Kidney epithelial cell (primary cell): Measurements from ENCODE around the gene PML. TPM values are rescaled to one million over a fixed set of nuclear protein-coding genes. Genes with fewer than 3 reads are reported as not detected.

Experiments
- DNase-seq: peaks from one replicate; pipeline ENCODE4 v3.0.0-alpha.2; 2010; ENCODE audit warnings: low read depth
- H3K27me3 ChIP-seq: 2 replicates; pipeline ENCODE4 v1.6.0; 2011; ENCODE audit warnings: low read length; ENCODE audit not compliant: control insufficient read depth, insufficient read depth
- H3K36me3 ChIP-seq: 2 replicates; pipeline ENCODE4 v1.5.1; 2011; ENCODE audit warnings: low read length; ENCODE audit not compliant: control insufficient read depth, insufficient read depth
- H3K4me3 ChIP-seq: 2 replicates; pipeline ENCODE4 v1.5.1; 2011; ENCODE audit warnings: low read depth, mild to moderate bottlenecking, control low read depth, low read length
- total RNA-seq: library from RNA; depleted of rRNA; stranded (reverse); fragments of >200 nt; gene quantifications from 2 replicates; pipeline ENCODE4 v1.2.3, GENCODE V29; 2015
- TF ChIP-seq, protein P1 (sequence below): IDR thresholded peaks from 2 replicates; pipeline ENCODE4 v1.5.1; 2011; ENCODE audit warnings: mild to moderate bottlenecking, moderate library complexity, low read length, control low read depth, inconsistent platforms; ENCODE audit not compliant: insufficient read depth, poor library complexity, severe bottlenecking

PML gene
- total RNA-seq, 1 donor from 2014 or later, result 94.1 TPM

DNA sequence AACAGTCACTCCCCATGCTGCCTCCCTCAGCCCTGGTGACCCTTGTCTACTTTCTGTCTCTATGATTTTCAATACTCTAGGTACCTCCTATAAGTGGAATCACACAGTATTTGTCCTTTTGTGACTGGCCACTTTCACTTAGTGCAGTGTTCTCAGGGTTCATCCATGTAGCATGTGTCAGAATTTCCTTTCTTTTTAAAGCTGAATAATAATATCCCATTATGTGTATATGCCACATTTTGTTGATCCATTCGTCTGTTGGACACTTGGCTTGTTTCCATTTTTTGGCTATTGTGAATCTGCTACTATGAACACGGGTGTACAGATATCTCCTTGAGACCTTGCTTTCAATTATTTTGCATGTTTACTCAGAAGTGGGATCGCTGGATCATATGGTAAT is 34.1 kb downstream of the PML start:
- Histone ChIP-seq H3K4me3 (no peak overlapping the region), H3K36me3 (peaks cover 9% of the 10 kb centered on the region), H3K27me3 (no peaks in the 10 kb centered on the region)
- TF ChIP-seq, protein P1, sequence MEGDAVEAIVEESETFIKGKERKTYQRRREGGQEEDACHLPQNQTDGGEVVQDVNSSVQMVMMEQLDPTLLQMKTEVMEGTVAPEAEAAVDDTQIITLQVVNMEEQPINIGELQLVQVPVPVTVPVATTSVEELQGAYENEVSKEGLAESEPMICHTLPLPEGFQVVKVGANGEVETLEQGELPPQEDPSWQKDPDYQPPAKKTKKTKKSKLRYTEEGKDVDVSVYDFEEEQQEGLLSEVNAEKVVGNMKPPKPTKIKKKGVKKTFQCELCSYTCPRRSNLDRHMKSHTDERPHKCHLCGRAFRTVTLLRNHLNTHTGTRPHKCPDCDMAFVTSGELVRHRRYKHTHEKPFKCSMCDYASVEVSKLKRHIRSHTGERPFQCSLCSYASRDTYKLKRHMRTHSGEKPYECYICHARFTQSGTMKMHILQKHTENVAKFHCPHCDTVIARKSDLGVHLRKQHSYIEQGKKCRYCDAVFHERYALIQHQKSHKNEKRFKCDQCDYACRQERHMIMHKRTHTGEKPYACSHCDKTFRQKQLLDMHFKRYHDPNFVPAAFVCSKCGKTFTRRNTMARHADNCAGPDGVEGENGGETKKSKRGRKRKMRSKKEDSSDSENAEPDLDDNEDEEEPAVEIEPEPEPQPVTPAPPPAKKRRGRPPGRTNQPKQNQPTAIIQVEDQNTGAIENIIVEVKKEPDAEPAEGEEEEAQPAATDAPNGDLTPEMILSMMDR, result no peak
- DNase-seq, result no peak

DNA sequence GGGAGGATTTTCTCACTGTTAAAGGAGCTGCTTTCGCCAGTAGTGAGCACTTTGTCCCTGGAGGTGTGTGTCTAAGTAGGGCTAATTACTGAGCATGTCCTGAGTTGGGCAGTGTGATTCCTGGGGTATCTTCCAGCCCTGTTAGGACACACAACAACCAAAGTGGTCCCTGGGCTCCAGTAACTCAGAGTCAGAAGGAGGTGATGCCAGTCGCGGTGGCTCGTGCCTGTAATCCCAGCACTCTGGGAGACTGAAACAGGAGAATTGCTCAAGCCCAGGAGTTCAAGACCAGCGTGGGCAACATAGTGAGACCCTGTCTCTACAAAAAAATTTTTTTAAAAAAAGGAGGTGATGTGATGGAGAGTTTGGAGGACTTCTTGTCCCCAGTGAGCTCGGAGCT is 37.5 kb downstream of the PML start:
- peaks cover 4% of the 10 kb centered on the region for H3K36me3 ChIP-seq

DNA sequence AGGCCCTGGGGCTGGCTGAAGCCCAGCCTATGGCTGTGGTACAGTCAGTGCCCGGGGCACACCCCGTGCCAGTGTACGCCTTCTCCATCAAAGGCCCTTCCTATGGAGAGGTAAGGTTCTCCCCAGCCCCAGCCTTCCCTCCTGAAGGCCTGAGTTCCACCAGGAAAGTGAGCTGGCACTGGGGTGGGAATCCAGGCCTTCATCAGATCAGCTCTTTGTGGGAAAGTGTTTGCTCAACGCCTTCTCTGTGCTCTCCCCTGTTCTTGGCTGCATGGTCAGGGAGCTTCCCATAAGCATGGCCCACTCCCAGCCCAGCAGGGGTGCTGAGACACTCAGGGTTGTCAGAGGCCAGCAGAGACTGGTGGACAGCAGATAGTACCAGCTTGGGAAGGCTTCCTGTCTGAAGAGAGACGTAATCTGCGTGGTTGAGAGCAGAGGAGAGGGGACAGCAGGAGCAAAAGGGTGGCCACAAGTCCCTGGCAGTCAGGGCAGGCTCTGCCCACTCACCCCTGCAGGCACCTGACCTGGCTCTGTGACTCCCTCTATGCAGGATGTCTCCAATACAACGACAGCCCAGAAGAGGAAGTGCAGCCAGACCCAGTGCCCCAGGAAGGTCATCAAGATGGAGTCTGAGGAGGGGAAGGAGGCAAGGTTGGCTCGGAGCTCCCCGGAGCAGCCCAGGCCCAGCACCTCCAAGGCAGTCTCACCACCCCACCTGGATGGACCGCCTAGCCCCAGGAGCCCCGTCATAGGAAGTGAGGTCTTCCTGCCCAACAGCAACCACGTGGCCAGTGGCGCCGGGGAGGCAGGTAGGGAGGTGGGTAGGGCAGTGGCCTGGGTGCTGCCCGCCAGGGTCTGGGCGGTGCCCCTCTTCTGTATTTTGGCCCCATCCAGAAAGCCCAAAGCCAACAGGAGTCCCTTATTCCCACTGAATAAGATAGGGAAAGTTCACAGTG is 38.4 kb downstream of the PML start:
- peaks cover 6% of the 10 kb centered on the region for H3K36me3 ChIP-seq
- no peaks in the 10 kb centered on the region for H3K27me3 ChIP-seq
- H3K4me3 ChIP-seq, result no peak overlapping the region
- DNase-seq, result no peak
- TF ChIP-seq, protein P1, result no peak

More for the DNA sequence above, 37.5 kb downstream of the PML start:
- Histone ChIP-seq H3K27me3 (no peaks in the 10 kb centered on the region), H3K4me3 (no peak overlapping the region)
- DNase-seq, result no peak
- TF ChIP-seq, protein P1, result no peak

DNA sequence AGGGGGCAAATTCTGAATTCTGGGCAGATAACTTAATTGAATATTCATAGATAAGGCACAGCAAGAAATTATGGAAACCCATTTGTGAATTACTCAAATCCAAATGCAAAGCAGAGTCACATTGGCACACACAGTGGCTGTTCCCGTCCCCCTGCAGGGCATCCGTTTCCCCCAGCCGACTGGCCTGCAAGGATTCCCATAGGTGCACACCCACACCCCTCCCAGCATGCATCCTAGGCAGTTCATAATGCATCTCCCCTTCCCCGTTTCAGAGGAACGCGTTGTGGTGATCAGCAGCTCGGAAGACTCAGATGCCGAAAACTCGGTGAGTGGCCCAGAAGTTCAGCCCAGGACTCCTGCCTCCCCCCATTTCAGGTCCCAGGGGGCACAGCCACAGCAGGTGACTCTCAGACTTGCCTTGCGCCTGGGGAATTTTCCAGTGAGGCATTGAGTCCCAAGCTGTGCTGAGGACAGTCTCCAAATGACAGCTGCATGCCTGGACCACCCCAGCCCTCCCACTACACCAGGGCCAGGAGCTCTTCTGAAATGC is 39.8 kb downstream of the PML start:
- TF ChIP-seq, protein P1, result no peak
- Histone ChIP-seq H3K36me3 (peaks cover 6% of the 10 kb centered on the region), H3K4me3 (no peak overlapping the region), H3K27me3 (no peaks in the 10 kb centered on the region)
- no peak for DNase-seq

DNA sequence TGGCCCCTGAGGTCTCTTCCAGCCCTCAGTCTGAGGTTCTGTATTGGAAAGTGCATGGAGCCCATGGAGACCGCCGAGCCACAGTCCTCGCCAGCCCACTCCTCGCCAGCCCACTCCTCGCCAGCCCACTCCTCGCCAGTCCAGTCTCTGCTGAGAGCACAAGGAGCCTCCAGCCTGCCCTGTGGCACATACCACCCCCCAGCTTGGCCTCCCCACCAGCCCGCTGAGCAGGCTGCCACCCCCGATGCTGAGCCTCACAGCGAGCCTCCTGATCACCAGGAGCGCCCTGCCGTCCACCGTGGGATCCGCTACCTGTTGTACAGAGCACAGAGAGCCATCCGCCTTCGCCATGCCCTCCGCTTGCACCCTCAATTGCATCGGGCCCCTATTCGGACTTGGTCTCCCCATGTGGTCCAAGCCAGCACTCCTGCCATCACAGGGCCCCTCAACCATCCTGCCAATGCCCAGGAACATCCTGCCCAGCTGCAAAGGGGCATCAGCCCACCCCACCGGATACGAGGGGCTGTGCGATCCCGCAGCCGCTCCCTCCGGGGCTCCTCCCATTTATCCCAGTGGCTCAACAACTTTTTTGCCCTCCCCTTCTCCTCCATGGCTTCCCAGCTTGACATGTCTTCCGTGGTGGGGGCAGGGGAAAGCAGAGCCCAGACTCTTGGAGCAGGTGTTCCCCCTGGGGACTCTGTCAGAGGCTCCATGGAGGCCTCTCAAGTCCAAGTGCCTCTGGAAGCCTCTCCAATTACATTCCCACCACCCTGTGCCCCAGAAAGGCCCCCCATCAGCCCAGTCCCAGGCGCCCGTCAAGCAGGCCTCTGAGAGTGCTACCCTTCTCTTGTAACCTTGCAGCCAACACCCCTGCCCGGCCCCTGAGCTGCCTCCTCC is 40.9 kb downstream of the PML start:
- TF ChIP-seq, protein P1, result no peak
- DNase-seq, result no peak
- H3K4me3 ChIP-seq, result no peak overlapping the region
- no peaks in the 10 kb centered on the region for H3K27me3 ChIP-seq
- H3K36me3 ChIP-seq, result peaks cover 6% of the 10 kb centered on the region
